Femur (tissue), 1 donor: Measurements from ENCODE around the gene VANGL2.

Source experiments
- DNase-seq: peaks from one replicate; pipeline ENCODE4 v3.0.0-alpha.2; 2017

VANGL2 gene

GRCh38 chr1:160465123-160465522 is 64.8 kb downstream of the VANGL2 start:
- no peak for DNase-seq

GRCh38 chr1:160466961-160467360 is 66.6 kb downstream of the VANGL2 start:
- DNase-seq: no peak

GRCh38 chr1:160467576-160467975 is 67.2 kb downstream of the VANGL2 start:
- no peak for DNase-seq

- no peak for DNase-seq
Measured at GRCh38 chr1:160471253-160471652, 70.9 kb downstream of the VANGL2 start.

- no peak for DNase-seq
Measured at GRCh38 chr1:160472112-160472511, 71.7 kb downstream of the VANGL2 start.

GRCh38 chr1:160474392-160475242 is 74.3 kb downstream of the VANGL2 start:
- no peak for DNase-seq
